ENCODE measurements around the gene DCDC2B. TPM values are rescaled to one million over a fixed set of nuclear protein-coding genes. Genes with fewer than 3 reads are reported as not detected.
"Not testable (repeated sequence)": the region's sequence is repeated elsewhere in the genome, so short reads cannot be mapped to it uniquely, and the experiment has no call there.

The DCDC2B gene
- total and polyA plus RNA-seq, 2 experiments from 2014 or later: 0.21 TPM; not detected in 1

GRCh38 chr1:32163405-32163804, 45.5 kb upstream of the DCDC2B start (continued):
- TF ChIP-seq, protein P1, sequence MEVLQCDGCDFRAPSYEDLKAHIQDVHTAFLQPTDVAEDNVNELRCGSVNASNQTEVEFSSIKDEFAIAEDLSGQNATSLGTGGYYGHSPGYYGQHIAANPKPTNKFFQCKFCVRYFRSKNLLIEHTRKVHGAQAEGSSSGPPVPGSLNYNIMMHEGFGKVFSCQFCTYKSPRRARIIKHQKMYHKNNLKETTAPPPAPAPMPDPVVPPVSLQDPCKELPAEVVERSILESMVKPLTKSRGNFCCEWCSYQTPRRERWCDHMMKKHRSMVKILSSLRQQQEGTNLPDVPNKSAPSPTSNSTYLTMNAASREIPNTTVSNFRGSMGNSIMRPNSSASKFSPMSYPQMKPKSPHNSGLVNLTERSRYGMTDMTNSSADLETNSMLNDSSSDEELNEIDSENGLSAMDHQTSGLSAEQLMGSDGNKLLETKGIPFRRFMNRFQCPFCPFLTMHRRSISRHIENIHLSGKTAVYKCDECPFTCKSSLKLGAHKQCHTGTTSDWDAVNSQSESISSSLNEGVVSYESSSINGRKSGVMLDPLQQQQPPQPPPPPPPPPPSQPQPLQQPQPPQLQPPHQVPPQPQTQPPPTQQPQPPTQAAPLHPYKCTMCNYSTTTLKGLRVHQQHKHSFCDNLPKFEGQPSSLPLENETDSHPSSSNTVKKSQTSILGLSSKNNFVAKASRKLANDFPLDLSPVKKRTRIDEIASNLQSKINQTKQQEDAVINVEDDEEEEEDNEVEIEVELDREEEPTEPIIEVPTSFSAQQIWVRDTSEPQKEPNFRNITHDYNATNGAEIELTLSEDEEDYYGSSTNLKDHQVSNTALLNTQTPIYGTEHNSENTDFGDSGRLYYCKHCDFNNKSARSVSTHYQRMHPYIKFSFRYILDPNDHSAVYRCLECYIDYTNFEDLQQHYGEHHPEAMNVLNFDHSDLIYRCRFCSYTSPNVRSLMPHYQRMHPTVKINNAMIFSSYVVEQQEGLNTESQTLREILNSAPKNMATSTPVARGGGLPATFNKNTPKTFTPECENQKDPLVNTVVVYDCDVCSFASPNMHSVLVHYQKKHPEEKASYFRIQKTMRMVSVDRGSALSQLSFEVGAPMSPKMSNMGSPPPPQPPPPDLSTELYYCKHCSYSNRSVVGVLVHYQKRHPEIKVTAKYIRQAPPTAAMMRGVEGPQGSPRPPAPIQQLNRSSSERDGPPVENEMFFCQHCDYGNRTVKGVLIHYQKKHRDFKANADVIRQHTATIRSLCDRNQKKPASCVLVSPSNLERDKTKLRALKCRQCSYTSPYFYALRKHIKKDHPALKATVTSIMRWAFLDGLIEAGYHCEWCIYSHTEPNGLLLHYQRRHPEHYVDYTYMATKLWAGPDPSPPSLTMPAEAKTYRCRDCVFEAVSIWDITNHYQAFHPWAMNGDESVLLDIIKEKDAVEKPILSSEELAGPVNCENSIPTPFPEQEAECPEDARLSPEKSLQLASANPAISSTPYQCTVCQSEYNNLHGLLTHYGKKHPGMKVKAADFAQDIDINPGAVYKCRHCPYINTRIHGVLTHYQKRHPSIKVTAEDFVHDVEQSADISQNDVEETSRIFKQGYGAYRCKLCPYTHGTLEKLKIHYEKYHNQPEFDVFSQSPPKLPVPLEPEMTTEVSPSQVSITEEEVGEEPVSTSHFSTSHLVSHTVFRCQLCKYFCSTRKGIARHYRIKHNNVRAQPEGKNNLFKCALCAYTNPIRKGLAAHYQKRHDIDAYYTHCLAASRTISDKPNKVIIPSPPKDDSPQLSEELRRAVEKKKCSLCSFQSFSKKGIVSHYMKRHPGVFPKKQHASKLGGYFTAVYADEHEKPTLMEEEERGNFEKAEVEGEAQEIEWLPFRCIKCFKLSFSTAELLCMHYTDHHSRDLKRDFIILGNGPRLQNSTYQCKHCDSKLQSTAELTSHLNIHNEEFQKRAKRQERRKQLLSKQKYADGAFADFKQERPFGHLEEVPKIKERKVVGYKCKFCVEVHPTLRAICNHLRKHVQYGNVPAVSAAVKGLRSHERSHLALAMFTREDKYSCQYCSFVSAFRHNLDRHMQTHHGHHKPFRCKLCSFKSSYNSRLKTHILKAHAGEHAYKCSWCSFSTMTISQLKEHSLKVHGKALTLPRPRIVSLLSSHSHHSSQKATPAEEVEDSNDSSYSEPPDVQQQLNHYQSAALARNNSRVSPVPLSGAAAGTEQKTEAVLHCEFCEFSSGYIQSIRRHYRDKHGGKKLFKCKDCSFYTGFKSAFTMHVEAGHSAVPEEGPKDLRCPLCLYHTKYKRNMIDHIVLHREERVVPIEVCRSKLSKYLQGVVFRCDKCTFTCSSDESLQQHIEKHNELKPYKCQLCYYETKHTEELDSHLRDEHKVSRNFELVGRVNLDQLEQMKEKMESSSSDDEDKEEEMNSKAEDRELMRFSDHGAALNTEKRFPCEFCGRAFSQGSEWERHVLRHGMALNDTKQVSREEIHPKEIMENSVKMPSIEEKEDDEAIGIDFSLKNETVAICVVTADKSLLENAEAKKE (CRISPR knock-in tag; IDR thresholded peaks at IDR 0.05): no peak
- TF ChIP-seq CTCF (conservative IDR thresholded peaks at IDR 0.05; ENCODE audit: low read depth in 2 of 2): no peak
- TF ChIP-seq CREB1 (CRISPR knock-in tag; IDR thresholded peaks at IDR 0.05; ENCODE audit: low read depth): no peak
- no peak for TF ChIP-seq POLR2AphosphoS5 (IDR thresholded peaks at IDR 0.05; ENCODE audit: low read depth)
- TF ChIP-seq, protein P2, sequence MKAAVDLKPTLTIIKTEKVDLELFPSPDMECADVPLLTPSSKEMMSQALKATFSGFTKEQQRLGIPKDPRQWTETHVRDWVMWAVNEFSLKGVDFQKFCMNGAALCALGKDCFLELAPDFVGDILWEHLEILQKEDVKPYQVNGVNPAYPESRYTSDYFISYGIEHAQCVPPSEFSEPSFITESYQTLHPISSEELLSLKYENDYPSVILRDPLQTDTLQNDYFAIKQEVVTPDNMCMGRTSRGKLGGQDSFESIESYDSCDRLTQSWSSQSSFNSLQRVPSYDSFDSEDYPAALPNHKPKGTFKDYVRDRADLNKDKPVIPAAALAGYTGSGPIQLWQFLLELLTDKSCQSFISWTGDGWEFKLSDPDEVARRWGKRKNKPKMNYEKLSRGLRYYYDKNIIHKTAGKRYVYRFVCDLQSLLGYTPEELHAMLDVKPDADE (IDR thresholded peaks at IDR 0.05): no peak
- no peak for TF ChIP-seq EZH2 (IDR thresholded peaks at IDR 0.05; ENCODE audit: low read depth, unreplicated experiment)
- no peak for TF ChIP-seq JUNB (IDR thresholded peaks at IDR 0.05; ENCODE audit: unreplicated experiment)

DNA sequence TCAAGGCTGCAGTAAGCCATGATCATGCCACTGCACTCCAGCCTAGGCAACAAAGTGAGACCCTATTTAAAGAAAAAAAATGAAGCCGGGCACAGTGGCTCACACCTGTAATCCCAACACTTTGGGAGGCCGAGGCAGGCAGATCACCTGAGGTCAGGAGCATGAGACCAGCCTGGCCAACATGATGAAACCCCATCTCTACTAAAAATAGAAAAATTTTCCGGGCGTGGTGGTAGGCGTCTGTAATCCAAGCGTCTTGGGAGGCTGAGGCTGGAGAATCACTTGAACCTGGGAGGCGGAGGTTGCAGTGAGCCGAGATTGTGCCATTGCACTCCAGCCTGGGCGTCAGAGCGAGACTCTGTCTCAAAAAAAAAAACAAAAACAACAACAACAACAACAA, 43.3 kb upstream of the DCDC2B start:
- peaks cover 52% of the 10 kb centered on the region for H3K36me3 Mint-ChIP-seq (ENCODE audit: low read depth)
- ATAC-seq; H3K27ac ChIP-seq (ENCODE audit: low read depth): not testable (repeated sequence)

More for the DNA sequence above, 43.3 kb upstream of the DCDC2B start:
- H3K4me1 Mint-ChIP-seq; H4K20me1 ChIP-seq (replicated peaks; ENCODE audit: insufficient read depth); H3K27me3 ChIP-seq (ENCODE audit: insufficient read depth); H3K9me2 ChIP-seq (ENCODE audit: insufficient read depth); DNase-seq (ENCODE audit: low spot score); H3K27ac Mint-ChIP-seq; H3K4me3 ChIP-seq; H3K4me2 ChIP-seq; H2AFZ ChIP-seq; H3F3A ChIP-seq (replicated peaks; ENCODE audit: low read depth); H3K27me3 Mint-ChIP-seq (ENCODE audit: insufficient read depth, low read depth, poor library complexity); H3K4me3 Mint-ChIP-seq; H3K4me1 ChIP-seq (ENCODE audit: insufficient read depth); H3K9me3 Mint-ChIP-seq; H3K79me2 ChIP-seq (replicated peaks; ENCODE audit: insufficient read depth): not testable (repeated sequence)
- H3K36me3 ChIP-seq (ENCODE audit: insufficient read depth): peaks cover 38% of the 10 kb centered on the region

All from GM23338 (cell line).